Parathyroid adenoma (tissue), 2 donors: ENCODE data around the gene HHATL.
A peak's percentile ranks its signal among the peaks of the same experiment; 100 is the strongest.
"Not testable (repeated sequence)": the region's sequence is repeated elsewhere in the genome, so short reads cannot be mapped to it uniquely, and the experiment has no call there.

Experiments
- H2AFZ ChIP-seq: fragments of 300-600 bp; sonication (generic); one replicate; pipeline ENCODE4 v1.7.0; 2017; ENCODE audit warnings: antibody characterized with exemption, mild to moderate bottlenecking
- H3K27ac ChIP-seq: fragments of 300-600 bp; sonication (generic); one replicate; pipeline ENCODE4 v1.7.0; 2017
- H3K27me3 ChIP-seq: fragments of 300-600 bp; sonication (generic); one replicate; pipeline ENCODE4 v1.7.0; 2017; ENCODE audit warnings: low read length; ENCODE audit not compliant: control insufficient read depth, insufficient read depth
- H3K36me3 ChIP-seq: fragments of 300-600 bp; sonication (generic); one replicate; pipeline ENCODE4 v1.7.0; 2017; ENCODE audit warnings: low read length; ENCODE audit not compliant: control insufficient read depth, insufficient read depth
- H3K4me1 ChIP-seq: fragments of 300-600 bp; sonication (generic); one replicate; pipeline ENCODE4 v1.7.0; 2017; ENCODE audit warnings: control low read depth
- H3K4me2 ChIP-seq: fragments of 300-600 bp; sonication (generic); one replicate; pipeline ENCODE4 v1.7.0; 2017; ENCODE audit warnings: low read length
- H3K4me3 ChIP-seq: fragments of 300-600 bp; sonication (generic); one replicate; pipeline ENCODE4 v1.7.0; 2017; ENCODE audit warnings: low read depth, low read length
- H3K79me2 ChIP-seq: fragments of 300-600 bp; sonication (generic); one replicate; pipeline ENCODE4 v1.7.0; 2017; ENCODE audit warnings: control low read depth
- H3K9ac ChIP-seq: fragments of 300-600 bp; sonication (generic); one replicate; pipeline ENCODE4 v1.7.0; 2017; ENCODE audit warnings: mild to moderate bottlenecking
- H3K9me3 ChIP-seq: fragments of 300-600 bp; sonication (generic); one replicate; pipeline ENCODE4 v1.7.0; 2017; ENCODE audit warnings: low read length; ENCODE audit not compliant: control insufficient read depth
- CTCF ChIP-seq: fragments of 300-600 bp; sonication (generic); IDR thresholded peaks from one replicate; pipeline ENCODE4 v1.7.0; 2017; ENCODE audit warnings: antibody characterized with exemption, mild to moderate bottlenecking
- donor health status: primary hyperparathyroidism.

HHATL gene

GRCh38 chr3:42728668-42729364, 26.2 kb upstream of the HHATL start:
- no peak overlapping the region for H3K9ac ChIP-seq
- H3K27me3 ChIP-seq: no peaks in the 10 kb centered on the region
- H2AFZ ChIP-seq: peak overlapping the region; percentile 44
- H3K4me1 ChIP-seq: peaks cover 32% of the 10 kb centered on the region
- H3K4me2 ChIP-seq: no peak overlapping the region
- no peaks in the 10 kb centered on the region for H3K9me3 ChIP-seq
- no peak for TF ChIP-seq CTCF
- no peak overlapping the region for H3K4me3 ChIP-seq
- no peaks in the 10 kb centered on the region for H3K79me2 ChIP-seq
- peak overlapping the region; percentile 78 for H3K27ac ChIP-seq
- no peaks in the 10 kb centered on the region for H3K36me3 ChIP-seq

GRCh38 chr3:42728056-42728455, 25.5 kb upstream of the HHATL start:
- no peak for TF ChIP-seq CTCF
- H2AFZ ChIP-seq: no peak overlapping the region
- H3K27me3 ChIP-seq: no peaks in the 10 kb centered on the region
- H3K4me2 ChIP-seq: no peak overlapping the region
- H3K4me1 ChIP-seq: peaks cover 24% of the 10 kb centered on the region
- H3K79me2 ChIP-seq: no peaks in the 10 kb centered on the region
- H3K9me3 ChIP-seq: no peaks in the 10 kb centered on the region
- H3K9ac ChIP-seq: no peak overlapping the region
- H3K27ac ChIP-seq: no peak overlapping the region
- H3K36me3 ChIP-seq: no peaks in the 10 kb centered on the region
- H3K4me3 ChIP-seq: no peak overlapping the region

- H3K4me1 ChIP-seq: peaks cover 18% of the 10 kb centered on the region
- no peak for TF ChIP-seq CTCF
- no peak overlapping the region for H2AFZ ChIP-seq
- H3K4me2 ChIP-seq: no peak overlapping the region
- no peaks in the 10 kb centered on the region for H3K27me3 ChIP-seq
- no peak overlapping the region for H3K4me3 ChIP-seq
- H3K27ac ChIP-seq: no peak overlapping the region
- H3K9ac ChIP-seq: no peak overlapping the region
- no peaks in the 10 kb centered on the region for H3K36me3 ChIP-seq
- H3K9me3 ChIP-seq: no peaks in the 10 kb centered on the region
- H3K79me2 ChIP-seq: no peaks in the 10 kb centered on the region
Observed at GRCh38 chr3:42725454-42725853, 22.9 kb upstream of the HHATL start.

- no peaks in the 10 kb centered on the region for H3K79me2 ChIP-seq
- TF ChIP-seq CTCF: no peak
- H3K27ac ChIP-seq: no peak overlapping the region
- H3K27me3 ChIP-seq: no peaks in the 10 kb centered on the region
- H3K4me3 ChIP-seq: no peak overlapping the region
- no peak overlapping the region for H3K4me2 ChIP-seq
- no peaks in the 10 kb centered on the region for H3K36me3 ChIP-seq
- no peak overlapping the region for H2AFZ ChIP-seq
- no peaks in the 10 kb centered on the region for H3K4me1 ChIP-seq
- no peaks in the 10 kb centered on the region for H3K9me3 ChIP-seq
- H3K9ac ChIP-seq: no peak overlapping the region
Observed at GRCh38 chr3:42723219-42723618, 20.6 kb upstream of the HHATL start.

- H3K9ac ChIP-seq, H3K27ac ChIP-seq, H3K36me3 ChIP-seq, H3K9me3 ChIP-seq, H3K4me2 ChIP-seq, H3K27me3 ChIP-seq, H2AFZ ChIP-seq, H3K4me3 ChIP-seq, H3K79me2 ChIP-seq, H3K4me1 ChIP-seq: not testable (repeated sequence)
Observed at GRCh38 chr3:42722442-42722841, 19.8 kb upstream of the HHATL start.
